Measurements from ENCODE around the gene ROBO4. TPM values are rescaled to one million over a fixed set of nuclear protein-coding genes. Genes with fewer than 3 reads are reported as not detected.

Gene ROBO4
- polyA plus RNA-seq, 1 donor from 2014 or later, result not detected

DNA sequence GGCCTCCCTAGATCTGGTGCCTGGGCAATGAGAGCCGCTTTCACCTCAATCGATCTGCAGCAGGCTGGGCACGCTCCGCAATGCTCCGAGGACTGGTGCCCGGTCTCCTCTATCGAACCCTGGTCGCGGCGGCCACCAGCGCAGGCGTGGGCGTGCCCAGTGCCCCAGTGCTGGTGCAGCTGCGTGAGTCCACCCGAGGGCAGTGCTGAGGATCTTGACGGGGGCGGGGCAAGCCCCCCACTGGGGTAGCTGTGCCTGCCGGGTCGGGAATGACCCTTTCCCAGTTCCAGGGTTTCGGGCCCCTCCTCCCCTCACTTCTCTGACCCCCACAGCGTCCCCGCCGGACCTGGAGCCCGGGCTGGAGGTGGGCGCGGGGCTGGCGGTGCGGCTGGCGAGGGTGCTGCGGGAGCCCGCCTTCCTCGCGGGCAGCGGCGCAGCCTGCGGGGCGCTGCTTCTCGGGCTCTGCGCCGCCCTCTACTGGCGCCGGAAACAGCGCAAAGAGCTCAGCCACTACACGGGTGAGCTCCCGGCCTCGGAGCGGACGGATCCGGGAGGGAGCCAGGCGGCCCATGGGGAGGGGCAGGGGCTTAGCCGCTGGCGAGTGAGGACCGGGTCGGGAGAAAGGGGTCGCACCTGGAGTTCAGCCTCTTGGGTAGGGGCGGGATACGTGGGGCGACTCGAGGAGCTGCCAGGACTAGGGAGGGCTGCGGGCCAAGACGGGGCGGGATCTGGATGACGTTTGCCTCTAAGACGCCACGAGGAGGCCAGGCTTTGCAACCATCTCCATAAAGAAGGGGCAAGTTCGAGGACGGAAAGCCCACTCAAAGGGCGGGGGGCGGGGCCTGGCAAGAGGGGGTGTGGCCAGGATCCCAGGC lies 21.5 kb downstream of the ROBO4 start:
- peaks cover 0 to 10% (median 9%) of the 10 kb centered on the region in 3 donors for H3K4me1 Mint-ChIP-seq
- peak overlapping the region in 2 of 3 donors; percentile 36 to 59 for H3K27ac Mint-ChIP-seq
- H3K4me3 Mint-ChIP-seq, result peak overlapping the region; percentile 78 to 94 (median 88)
- H3K27me3 Mint-ChIP-seq, result peaks cover 27% of the 10 kb centered on the region
- no peaks in the 10 kb centered on the region for H3K36me3 Mint-ChIP-seq
- H3K9me3 Mint-ChIP-seq, result peaks cover 0 to 6% (median 0%) of the 10 kb centered on the region in 3 donors

DNA sequence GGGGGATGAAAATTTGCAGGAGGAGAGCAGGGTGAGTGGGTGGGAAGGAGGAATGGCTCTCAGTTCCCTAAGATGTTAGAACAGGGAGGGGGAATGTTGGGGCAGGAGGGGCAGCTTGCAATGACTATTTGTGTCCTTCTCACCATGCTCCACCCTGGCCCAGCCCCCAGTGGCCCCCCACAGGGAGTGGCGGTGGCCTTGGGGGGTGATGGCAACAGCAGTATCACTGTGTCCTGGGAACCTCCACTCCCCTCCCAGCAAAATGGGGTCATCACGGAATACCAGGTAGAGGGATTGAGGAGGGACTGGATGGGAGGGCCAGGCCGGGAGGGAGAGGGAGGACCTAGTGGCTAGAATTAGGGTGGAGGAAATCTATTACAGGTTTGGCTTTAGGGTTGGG lies 22.3 kb downstream of the ROBO4 start:
- peak overlapping the region; percentile 4 to 69 (median 48) for H3K4me3 Mint-ChIP-seq
- H3K4me1 Mint-ChIP-seq, result peaks cover 0 to 10% (median 9%) of the 10 kb centered on the region in 3 donors
- H3K27ac Mint-ChIP-seq, result no peak overlapping the region
- H3K36me3 Mint-ChIP-seq, result no peaks in the 10 kb centered on the region
- peaks cover 0 to 6% (median 0%) of the 10 kb centered on the region in 3 donors for H3K9me3 Mint-ChIP-seq
- peaks cover 33% of the 10 kb centered on the region for H3K27me3 Mint-ChIP-seq

DNA sequence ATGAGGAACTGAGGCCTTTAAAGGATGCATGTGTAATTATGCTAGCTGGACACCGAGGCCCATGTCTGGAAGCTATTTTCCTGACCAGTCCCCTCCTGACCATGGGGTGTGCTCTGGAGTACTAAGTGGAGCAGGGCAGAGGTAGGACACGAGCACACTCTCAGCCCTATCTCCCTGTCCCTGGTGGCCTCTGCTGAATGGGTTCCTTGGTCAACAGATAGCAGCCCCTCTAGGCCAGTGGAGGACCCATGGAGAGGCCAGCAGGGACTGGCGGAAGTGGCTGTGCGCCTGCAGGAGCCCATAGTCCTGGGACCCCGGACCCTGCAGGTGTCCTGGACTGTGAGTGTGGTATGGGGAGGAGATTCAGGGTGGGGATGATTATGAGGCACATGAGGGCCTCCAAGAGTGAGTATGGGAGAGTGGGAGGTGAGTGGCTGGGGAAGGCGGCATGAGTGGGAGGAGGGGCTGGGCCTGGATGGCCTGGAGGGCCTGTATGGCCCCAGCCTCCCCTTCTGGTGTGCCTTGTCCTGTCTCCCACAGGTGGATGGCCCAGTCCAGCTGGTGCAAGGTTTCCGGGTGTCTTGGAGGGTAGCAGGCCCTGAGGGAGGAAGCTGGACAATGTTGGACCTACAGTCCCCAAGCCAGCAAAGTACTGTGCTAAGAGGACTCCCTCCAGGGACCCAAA lies 23.0 kb downstream of the ROBO4 start:
- Mint-ChIP-seq H3K27me3 (peaks cover 38% of the 10 kb centered on the region), H3K9me3 (peaks cover 0 to 6% (median 0%) of the 10 kb centered on the region in 3 donors), H3K4me1 (peaks cover 0 to 10% (median 9%) of the 10 kb centered on the region in 3 donors), H3K27ac (no peak overlapping the region), H3K36me3 (no peaks in the 10 kb centered on the region), H3K4me3 (peak overlapping the region in 1 of 4 donors; percentile 69)

DNA sequence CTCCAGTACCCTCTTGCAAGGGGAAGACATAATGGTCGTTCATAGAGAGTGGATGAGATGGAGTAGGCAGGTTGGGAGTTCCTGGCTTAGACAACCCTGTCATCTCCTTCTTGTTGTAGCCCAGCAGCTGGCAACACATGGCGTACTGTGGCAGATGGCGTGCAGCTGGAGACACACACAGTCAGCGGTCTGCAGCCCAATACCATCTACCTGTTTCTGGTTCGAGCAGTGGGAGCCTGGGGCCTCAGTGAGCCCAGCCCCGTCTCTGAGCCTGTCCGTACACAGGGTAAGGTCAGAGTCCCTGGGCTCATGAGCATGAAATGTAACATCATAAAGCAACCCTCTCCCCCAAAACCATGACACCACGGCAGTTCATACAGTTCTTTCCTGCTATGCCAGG lies 23.7 kb downstream of the ROBO4 start:
- Mint-ChIP-seq H3K4me3 (peak overlapping the region in 2 of 4 donors; percentile 25 to 50), H3K27me3 (peaks cover 43% of the 10 kb centered on the region)

DNA sequence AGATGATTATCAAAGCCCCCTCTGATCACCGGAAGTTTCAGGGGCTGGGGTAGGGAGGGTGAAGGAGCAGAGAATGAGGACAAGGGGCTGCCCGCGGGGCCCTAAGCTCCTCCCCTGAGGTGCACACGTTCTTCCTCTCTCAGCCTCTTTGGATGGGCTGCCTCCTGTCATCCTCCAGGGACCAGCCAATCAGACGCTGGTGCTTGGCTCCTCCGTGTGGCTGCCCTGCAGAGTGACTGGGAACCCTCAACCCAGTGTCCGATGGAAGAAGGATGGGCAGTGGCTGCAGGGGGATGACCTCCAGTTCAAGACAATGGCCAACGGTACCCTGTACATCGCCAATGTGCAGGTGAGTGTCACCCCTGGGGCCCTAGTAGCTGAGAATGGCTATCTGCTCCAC lies 24.9 kb downstream of the ROBO4 start:
- peaks cover 50% of the 10 kb centered on the region for H3K27me3 Mint-ChIP-seq

More for the DNA sequence above, 23.7 kb downstream of the ROBO4 start:
- H3K4me1 Mint-ChIP-seq, result peaks cover 0 to 10% (median 10%) of the 10 kb centered on the region in 3 donors
- H3K9me3 Mint-ChIP-seq, result peaks cover 0 to 6% (median 0%) of the 10 kb centered on the region in 3 donors
- H3K36me3 Mint-ChIP-seq, result no peaks in the 10 kb centered on the region
- no peak overlapping the region for H3K27ac Mint-ChIP-seq

DNA sequence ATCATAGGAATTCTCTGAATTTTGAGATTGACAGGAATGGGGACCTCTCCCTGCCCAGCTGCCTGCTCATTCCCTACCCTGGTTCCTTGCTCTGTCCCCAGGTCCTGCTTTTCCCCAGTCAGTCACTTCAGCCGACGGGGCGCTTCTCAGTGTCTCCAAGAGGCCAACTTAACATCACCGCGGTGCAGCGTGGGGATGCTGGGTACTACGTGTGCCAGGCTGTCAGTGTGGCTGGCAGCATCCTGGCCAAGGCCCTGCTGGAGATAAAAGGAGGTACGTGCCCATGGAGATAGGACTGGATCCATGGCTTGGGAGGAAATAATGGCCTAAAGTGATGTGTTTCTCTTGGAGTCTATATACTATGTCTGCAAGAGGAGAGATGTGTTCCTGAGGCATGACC lies 25.4 kb downstream of the ROBO4 start:
- peaks cover 0 to 5% (median 0%) of the 10 kb centered on the region in 3 donors for H3K9me3 Mint-ChIP-seq
- peak overlapping the region in 1 of 4 donors; percentile 37 for H3K4me3 Mint-ChIP-seq
- no peak overlapping the region for H3K27ac Mint-ChIP-seq

More for the DNA sequence above, 24.9 kb downstream of the ROBO4 start:
- Mint-ChIP-seq H3K9me3 (peaks cover 0 to 5% (median 0%) of the 10 kb centered on the region in 3 donors), H3K36me3 (no peaks in the 10 kb centered on the region), H3K4me3 (peak overlapping the region in 1 of 4 donors; percentile 37), H3K27ac (no peak overlapping the region), H3K4me1 (peaks cover 0 to 16% (median 9%) of the 10 kb centered on the region in 3 donors)

DNA sequence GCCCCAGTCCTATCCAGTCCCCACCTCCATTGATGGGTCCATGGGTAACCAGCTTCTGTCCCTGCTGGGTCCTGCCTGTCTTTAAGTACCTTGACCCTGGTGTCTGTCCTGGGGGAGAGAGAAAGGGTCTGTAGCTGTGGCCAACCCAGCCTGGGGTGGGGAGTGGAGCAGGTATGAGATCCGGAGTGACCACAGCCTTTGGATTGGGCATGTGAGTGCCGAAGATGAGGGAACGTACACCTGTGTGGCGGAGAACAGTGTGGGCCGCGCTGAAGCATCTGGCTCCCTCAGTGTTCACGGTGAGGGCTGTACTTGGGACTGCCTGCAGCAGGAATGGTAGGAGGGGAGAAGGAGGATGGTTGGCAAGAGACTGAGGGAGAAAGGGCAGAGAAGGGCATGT lies 27.2 kb downstream of the ROBO4 start:
- peaks cover 57% of the 10 kb centered on the region for H3K27me3 Mint-ChIP-seq
- no peak overlapping the region for H3K27ac Mint-ChIP-seq
- H3K36me3 Mint-ChIP-seq, result no peaks in the 10 kb centered on the region
- peaks cover 0 to 2% (median 0%) of the 10 kb centered on the region in 3 donors for H3K9me3 Mint-ChIP-seq
- H3K4me3 Mint-ChIP-seq, result no peak overlapping the region
- peaks cover 0 to 8% (median 7%) of the 10 kb centered on the region in 3 donors for H3K4me1 Mint-ChIP-seq

More for the DNA sequence above, 25.4 kb downstream of the ROBO4 start:
- Mint-ChIP-seq H3K27me3 (peaks cover 49% of the 10 kb centered on the region), H3K4me1 (peaks cover 0 to 14% (median 8%) of the 10 kb centered on the region in 3 donors), H3K36me3 (no peaks in the 10 kb centered on the region)

DNA sequence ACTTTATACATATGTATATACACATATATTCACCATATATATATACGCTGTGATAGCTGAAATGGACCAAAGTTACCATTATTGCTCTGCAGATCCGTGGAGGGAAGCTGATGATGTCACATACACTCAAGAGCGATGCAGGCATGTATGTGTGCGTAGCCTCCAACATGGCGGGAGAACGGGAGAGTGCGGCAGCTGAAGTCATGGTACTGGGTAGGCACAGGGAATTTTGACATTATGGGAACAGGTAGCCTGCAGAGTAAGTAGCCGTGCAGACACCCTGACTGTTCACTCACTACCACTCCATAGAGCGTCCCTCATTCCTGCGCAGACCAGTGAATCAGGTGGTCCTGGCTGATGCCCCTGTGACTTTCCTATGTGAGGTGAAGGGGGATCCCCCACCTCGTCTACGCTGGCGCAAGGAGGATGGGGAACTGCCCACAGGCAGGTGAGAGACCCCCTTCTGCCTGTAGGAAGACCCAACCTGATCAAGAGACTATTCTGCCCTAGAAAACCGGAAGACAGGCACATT lies 27.7 kb downstream of the ROBO4 start:
- no peak overlapping the region for H3K27ac Mint-ChIP-seq
- peaks cover 0 to 8% (median 7%) of the 10 kb centered on the region in 3 donors for H3K4me1 Mint-ChIP-seq
- peaks cover 0 to 2% (median 0%) of the 10 kb centered on the region in 3 donors for H3K9me3 Mint-ChIP-seq
- peaks cover 54% of the 10 kb centered on the region for H3K27me3 Mint-ChIP-seq
- no peaks in the 10 kb centered on the region for H3K36me3 Mint-ChIP-seq
- H3K4me3 Mint-ChIP-seq, result no peak overlapping the region

DNA sequence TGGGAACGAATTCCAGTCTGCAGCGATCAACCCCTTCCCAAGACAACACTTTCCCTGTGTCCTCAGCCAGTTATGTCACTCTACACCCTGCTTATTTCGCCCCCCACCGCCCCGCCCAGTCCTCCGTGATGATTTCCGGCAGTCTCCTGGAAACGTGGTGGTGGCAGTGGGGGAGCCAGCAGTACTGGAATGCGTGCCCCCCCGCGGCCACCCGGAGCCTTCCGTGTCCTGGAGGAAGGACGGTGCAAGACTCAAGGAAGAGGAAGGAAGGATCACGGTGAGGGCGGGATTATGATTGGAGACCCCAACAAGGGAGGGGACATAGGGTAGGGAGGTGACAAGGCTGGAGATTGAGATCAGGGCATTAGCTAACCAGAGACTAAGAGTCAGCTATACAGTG lies 28.3 kb downstream of the ROBO4 start:
- H3K4me3 Mint-ChIP-seq, result no peak overlapping the region
- H3K9me3 Mint-ChIP-seq, result peaks cover 0 to 2% (median 0%) of the 10 kb centered on the region in 3 donors
- peaks cover 0 to 8% (median 7%) of the 10 kb centered on the region in 3 donors for H3K4me1 Mint-ChIP-seq
- H3K27ac Mint-ChIP-seq, result no peak overlapping the region
- no peaks in the 10 kb centered on the region for H3K36me3 Mint-ChIP-seq
- H3K27me3 Mint-ChIP-seq, result peaks cover 57% of the 10 kb centered on the region

DNA sequence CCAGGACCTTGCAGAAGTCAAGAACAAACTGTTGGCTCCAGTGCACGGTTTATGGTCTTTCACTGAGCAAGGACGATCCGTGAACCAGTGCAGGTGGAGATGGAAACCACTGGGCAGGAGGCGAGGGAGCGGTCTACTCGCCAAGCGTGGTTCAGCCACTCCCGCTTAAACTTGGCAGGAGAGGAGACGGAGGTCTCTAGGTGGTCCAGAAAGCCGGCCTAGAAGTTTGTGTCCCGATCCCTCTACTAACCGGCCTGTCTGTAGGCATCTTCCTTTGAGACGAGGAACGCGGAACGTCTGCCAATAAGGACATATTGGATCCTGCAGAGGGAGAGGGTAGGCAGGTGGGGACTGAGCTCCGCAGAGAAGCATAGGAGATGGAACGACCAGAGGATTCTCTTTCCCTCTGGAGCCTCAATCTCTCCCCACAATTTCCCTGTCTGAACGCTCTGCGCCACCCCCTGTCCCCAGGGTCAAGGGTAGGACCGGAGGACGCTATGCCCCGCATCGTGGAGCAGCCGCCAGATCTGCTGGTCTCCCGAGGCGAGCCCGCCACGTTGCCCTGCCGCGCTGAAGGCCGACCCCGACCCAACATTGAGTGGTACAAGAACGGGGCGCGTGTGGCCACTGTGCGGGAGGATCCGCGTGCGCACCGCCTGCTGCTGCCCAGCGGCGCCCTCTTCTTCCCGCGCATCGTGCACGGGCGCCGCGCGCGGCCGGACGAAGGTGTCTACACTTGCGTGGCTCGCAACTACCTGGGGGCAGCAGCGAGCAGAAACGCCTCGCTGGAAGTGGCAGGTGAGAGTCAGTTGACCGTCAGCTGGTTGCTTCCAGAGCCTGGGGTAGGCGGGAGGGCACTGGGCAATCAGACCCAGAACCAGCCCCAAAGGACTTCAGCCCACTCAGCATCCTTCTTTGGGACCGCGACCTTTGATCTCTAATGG lies 29.1 kb downstream of the ROBO4 start:
- H3K27ac Mint-ChIP-seq, result peak overlapping the region in 2 of 3 donors; percentile 8 to 59
- peaks cover 62% of the 10 kb centered on the region for H3K27me3 Mint-ChIP-seq
- H3K4me1 Mint-ChIP-seq, result peaks cover 0 to 9% (median 7%) of the 10 kb centered on the region in 3 donors
- peak overlapping the region in 1 of 4 donors; percentile 52 for H3K4me3 Mint-ChIP-seq
- H3K36me3 Mint-ChIP-seq, result no peaks in the 10 kb centered on the region
- peaks cover 0 to 2% (median 0%) of the 10 kb centered on the region in 3 donors for H3K9me3 Mint-ChIP-seq

DNA sequence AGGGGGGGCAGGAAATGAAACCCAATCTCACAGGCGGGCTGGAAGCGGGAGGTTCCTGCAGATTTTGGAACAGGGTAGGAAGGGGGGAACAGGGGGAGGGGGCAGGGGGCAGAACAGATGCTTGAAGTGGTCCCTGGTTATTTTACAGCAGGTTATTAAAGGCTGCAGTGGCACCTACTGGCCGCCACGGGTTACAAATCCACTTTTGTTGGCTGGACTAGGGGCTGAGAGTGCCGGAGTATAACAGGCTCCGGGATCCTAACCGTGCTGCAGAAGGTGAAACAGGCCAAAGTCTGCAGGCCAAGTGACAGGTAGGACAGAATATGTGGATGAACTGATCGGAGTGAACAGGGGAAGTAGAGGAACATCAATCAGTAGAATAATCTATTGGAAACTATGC lies 30.0 kb downstream of the ROBO4 start:
- Mint-ChIP-seq H3K27ac (peak overlapping the region in 1 of 3 donors; percentile 8), H3K4me1 (peaks cover 5 to 14% (median 7%) of the 10 kb centered on the region in 3 donors), H3K9me3 (peaks cover 0 to 2% (median 0%) of the 10 kb centered on the region in 3 donors), H3K4me3 (peak overlapping the region in 2 of 4 donors; percentile 5 to 54), H3K36me3 (no peaks in the 10 kb centered on the region), H3K27me3 (peaks cover 69% of the 10 kb centered on the region)

DNA sequence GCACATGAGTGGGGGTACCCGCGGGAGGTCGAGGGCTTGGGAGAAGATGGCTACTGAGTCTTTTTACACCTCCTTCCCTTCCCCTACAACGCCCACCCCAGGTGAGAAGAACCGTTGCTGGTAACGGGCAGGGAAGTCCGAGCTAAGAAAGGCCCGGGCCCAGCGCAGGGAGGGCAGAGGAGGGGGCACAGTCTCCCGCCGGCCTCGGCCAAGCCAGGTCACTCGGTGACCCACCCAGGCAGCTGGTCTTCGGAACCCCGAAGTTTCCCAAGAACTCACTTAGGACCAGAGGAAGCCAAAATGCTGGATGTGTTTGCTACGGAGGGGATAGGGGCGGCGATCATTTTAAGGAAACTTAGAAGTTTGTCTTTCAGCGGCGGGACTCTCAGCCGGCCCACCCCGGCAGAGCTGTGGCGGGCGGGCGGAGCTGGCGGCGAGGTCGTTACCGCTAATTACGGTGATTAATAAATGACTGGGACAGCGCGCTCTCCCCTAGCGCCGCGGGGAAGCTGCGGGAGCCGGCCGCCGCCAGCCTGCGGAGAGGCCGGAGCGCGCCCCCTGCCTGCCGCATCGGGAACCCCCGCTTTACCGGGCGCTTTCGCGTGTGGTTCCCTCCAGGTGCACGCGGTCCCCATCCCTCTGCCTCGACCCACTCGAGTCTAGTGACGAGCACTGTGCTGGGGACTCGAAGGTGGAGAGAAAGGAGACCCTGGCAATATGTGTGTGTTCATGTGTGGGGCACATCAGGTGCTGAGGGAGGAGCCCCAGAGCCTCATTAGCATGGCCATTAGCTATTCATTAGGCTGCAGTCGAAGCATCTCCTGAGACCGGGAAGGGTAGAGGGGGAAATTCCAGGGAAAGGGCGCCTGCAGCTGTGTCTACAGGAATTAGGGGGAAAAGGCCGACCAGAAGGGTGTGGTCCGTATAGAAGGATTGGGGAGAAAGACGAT lies 31.5 kb downstream of the ROBO4 start:
- H3K27me3 Mint-ChIP-seq, result peaks cover 73% of the 10 kb centered on the region
- H3K27ac Mint-ChIP-seq, result peak overlapping the region in 1 of 3 donors; percentile 39
- H3K4me3 Mint-ChIP-seq, result peak overlapping the region in 2 of 4 donors; percentile 23 to 38
- peaks cover 0 to 2% (median 0%) of the 10 kb centered on the region in 3 donors for H3K9me3 Mint-ChIP-seq
- peaks cover 7 to 14% (median 8%) of the 10 kb centered on the region in 3 donors for H3K4me1 Mint-ChIP-seq
- H3K36me3 Mint-ChIP-seq, result no peaks in the 10 kb centered on the region

All from IgD-negative memory B cell (primary cell).